K562 (cell line): ENCODE data around the gene FOXD3. TPM values are rescaled to one million over a fixed set of nuclear protein-coding genes. Genes with fewer than 3 reads are reported as not detected.

Experiments
- ATAC-seq: fragments of 200-7000 bp; cut with Tn5 transposase; 3 replicates; pipeline ENCODE4 v1.9.1; 2020; ENCODE audit warnings: moderate library complexity
- BruUV-seq: library from RNA; stranded (reverse); fragments of 400-500 nt; replicated peaks from 2 replicates; lab custom pipeline; 2021; lab: Mats Ljungman, UMichigan
- CTCF ChIA-PET: fragments of 300-600 bp; formaldehyde crosslinking; extraction: SDS; loops from one replicate; lab custom pipeline; 2021; ENCODE audit warnings: low intra/inter-chr PET ratio; lab: Yijun Ruan, JAX
- POLR2A ChIA-PET: fragments of 300-600, 350-650 bp; sonication (Branson Sonifier 250); formaldehyde crosslinking; extraction: SDS; loops from one replicate; lab custom pipeline; 2021; ENCODE audit warnings: antibody characterized with exemption, inconsistent platforms; lab: Yijun Ruan, JAX
- DNase-seq, 4 experiments: peaks; one replicate each; pipeline versions ENCODE4 v3.0.0 to v3.0.0-alpha.2; 2011 to 2018; ENCODE audit warnings: low spot score in 3 of 4, mixed read lengths in 3 of 4; ENCODE audit errors: extremely low read depth in 1 of 4
- FAIRE-seq: peaks from 2 replicates; lab custom pipeline; 2011; peaks lifted over from hg19 to GRCh38; lab: Jason Lieb, UNC
- H2AFZ ChIP-seq: 2 replicates; pipeline ENCODE4 v1.6.0; 2011; ENCODE audit warnings: low read depth, low read length, control low read depth, inconsistent platforms
- H3K27ac ChIP-seq: fragments of 200-600 bp; 3 replicates; pipeline ENCODE4 v1.8.0; 2011; ENCODE audit warnings: low read depth, mild to moderate bottlenecking, control low read depth, inconsistent platforms, low read length, moderate library complexity, mixed read lengths; ENCODE audit errors: extremely low read depth
- H3K27me3 ChIP-seq, 2 experiments: fragments of 300-600 bp in 1 of 2; 2 replicates in 1 of 2; 3 replicates in 1 of 2; pipeline versions ENCODE4 v1.6.0 to v1.8.0; 2011; ENCODE audit warnings: inconsistent platforms in 2 of 2, low read length in 2 of 2, mild to moderate bottlenecking in 1 of 2, mixed read lengths in 1 of 2, moderate library complexity in 1 of 2; ENCODE audit not compliant: control insufficient read depth in 2 of 2, insufficient read depth in 2 of 2
- H3K36me3 ChIP-seq: fragments of 300-600 bp; 3 replicates; pipeline ENCODE4 v1.8.0; 2011; ENCODE audit warnings: mild to moderate bottlenecking, low read length, inconsistent platforms; ENCODE audit not compliant: control insufficient read depth, insufficient read depth
- H3K4me1 ChIP-seq, 2 experiments: fragments of 200-600 bp in 1 of 2; replicated peaks in 1 of 2; 2 replicates in 1 of 2; 3 replicates in 1 of 2; pipeline versions ENCODE4 v1.5.1 to v1.8.0; 2011; ENCODE audit warnings: inconsistent platforms in 2 of 2, low read length in 2 of 2, mild to moderate bottlenecking in 1 of 2, mixed read lengths in 1 of 2, moderate library complexity in 1 of 2; ENCODE audit not compliant: control insufficient read depth in 2 of 2, insufficient read depth in 2 of 2
- H3K4me2 ChIP-seq: 2 replicates; pipeline ENCODE4 v1.6.1; 2011; ENCODE audit warnings: low read length, control low read depth, inconsistent platforms, mixed read lengths; ENCODE audit not compliant: insufficient read depth
- H3K4me3 ChIP-seq: fragments of 200-600 bp; sonication (generic), shearing (Covaris generic); 2 replicates; pipeline ENCODE4 v1.5.1; 2016; ENCODE audit warnings: control low read depth, inconsistent platforms
- H3K79me2 ChIP-seq: fragments of 200-600 bp; 3 replicates; pipeline ENCODE4 v1.8.0; 2011; ENCODE audit warnings: low read length, inconsistent platforms; ENCODE audit not compliant: control insufficient read depth, insufficient read depth
- H3K9ac ChIP-seq, 2 experiments: 2 replicates each; pipeline versions ENCODE4 v1.6.0 to v1.6.1; 2011; ENCODE audit warnings: low read depth in 2 of 2, low read length in 2 of 2, control low read depth in 1 of 2, inconsistent platforms in 1 of 2, mild to moderate bottlenecking in 1 of 2, mixed read lengths in 1 of 2; ENCODE audit not compliant: insufficient read depth in 1 of 2
- H3K9me1 ChIP-seq: one replicate; pipeline ENCODE4 v1.6.0; 2011; ENCODE audit warnings: inconsistent platforms, mild to moderate bottlenecking, low read length, moderate library complexity; ENCODE audit not compliant: control insufficient read depth, insufficient read depth
- H3K9me3 ChIP-seq: replicated peaks from 2 replicates; pipeline ENCODE4 v1.5.1; 2011; ENCODE audit warnings: low read depth, low read length, inconsistent platforms; ENCODE audit not compliant: control insufficient read depth, insufficient read depth
- H4K20me1 ChIP-seq: replicated peaks from 2 replicates; pipeline ENCODE4 v1.6.1; 2011; ENCODE audit warnings: low read length, inconsistent platforms, mixed read lengths; ENCODE audit not compliant: control insufficient read depth, insufficient read depth
- FOXJ3 ChIP-seq: sonication (generic); formaldehyde crosslinking; IDR thresholded peaks from 2 replicates; pipeline ENCODE4 v1.4.0; 2020; ENCODE audit warnings: mild to moderate bottlenecking, missing genetic modification reagents
- MIER1 ChIP-seq: fragments of 450-650 bp; IDR thresholded peaks from 2 replicates; pipeline ENCODE4 v1.6.1; 2016; ENCODE audit warnings: antibody characterized with exemption, mild to moderate bottlenecking, low read depth
- RUNX1 ChIP-seq: sonication (generic); IDR thresholded peaks from 2 replicates; pipeline ENCODE4 v1.6.1; 2016; ENCODE audit warnings: antibody characterized with exemption, low read depth
- SMAD3 ChIP-seq: fragments of 450-650 bp; formaldehyde crosslinking; conservative IDR thresholded peaks from 2 replicates; pipeline ENCODE4 v1.4.0; 2020; ENCODE audit warnings: mild to moderate bottlenecking
- SMC3 ChIP-seq: conservative IDR thresholded peaks from 2 replicates; pipeline ENCODE4 v1.6.1; 2011; ENCODE audit warnings: low read depth, low read length, improper control_type of control experiment; ENCODE audit not compliant: insufficient read depth
- ZC3H8 ChIP-seq: fragments of 450-650 bp; IDR thresholded peaks from 2 replicates; pipeline ENCODE4 v1.6.1; 2017
- ZNF41 ChIP-seq: fragments of 250-450 bp; sonication (Bioruptor Pico); conservative IDR thresholded peaks from 2 replicates; pipeline ENCODE4 v1.4.0; 2020; ENCODE audit warnings: mild to moderate bottlenecking
- WGBS: fragments of 100-300 bp; shearing (Covaris generic); methylation state at CpG from one replicate; pipeline ENCODE4 v1.1.6; 2016; ENCODE audit warnings: low coverage, mixed read lengths; ENCODE audit not compliant: insufficient coverage; ENCODE audit errors: missing lambda C conversion rate; 5-methylcytosine and 5-hydroxymethylcytosine counted together
- in situ Hi-C: fragments of 300-500 bp; cut with MboI; formaldehyde crosslinking; loops from 4 replicates; pipeline ENCODE4 v1.15.0; 2018; ENCODE audit warnings: inconsistent platforms, mixed read lengths
- intact Hi-C: fragments of 100-400 bp; cut with micrococcal nuclease; formaldehyde crosslinking; loops from 2 replicates; pipeline ENCODE4 v1.14.2; 2022
- polyA plus RNA-seq, 8 experiments: library from polyadenylated mRNA; depleted of rRNA in 4 of 8; stranded (reverse) in 5 of 8; unstranded in 3 of 8; fragments of >200 nt; fragmentation: Nextera tagmentation in 2 of 8; fragmentation: Illumina TruSeq in 1 of 8; extraction: Ambion mirVana in 2 of 8; extraction: Trizol in 1 of 8; gene quantifications; 2 replicates each; pipeline versions ENCODE4 v1.2.1 to v1.2.3, GENCODE V29; 2011 to 2014; ENCODE audit warnings: inconsistent platforms in 1 of 8, missing spikeins in 1 of 8
- total RNA-seq, 7 experiments: library from RNA; depleted of rRNA in 6 of 7; stranded (reverse); fragments of >200 nt in 6 of 7; fragmentation: Illumina TruSeq in 2 of 7; extraction: Trizol in 2 of 7; gene quantifications; 2 replicates each; pipeline versions ENCODE4 v1.2.1 to v1.2.3, GENCODE V29; 2011 to 2021; ENCODE audit warnings: low replicate concordance in 1 of 7
- TF ChIP-seq, protein P1 (sequence below): fragments of 450-650 bp; conservative IDR thresholded peaks from 2 replicates; pipeline ENCODE4 v1.6.1; 2016; ENCODE audit warnings: missing genetic modification characterization, low read depth, mild to moderate bottlenecking, missing compliant biosample characterization, moderate library complexity

Gene FOXD3
- total and polyA plus RNA-seq, 9 of the 15 experiments (the other 6 are each of a cell fraction or from before 2014, with no cell fraction given), result 0.06 to 0.45 (median 0.10) TPM; not detected in 2

DNA sequence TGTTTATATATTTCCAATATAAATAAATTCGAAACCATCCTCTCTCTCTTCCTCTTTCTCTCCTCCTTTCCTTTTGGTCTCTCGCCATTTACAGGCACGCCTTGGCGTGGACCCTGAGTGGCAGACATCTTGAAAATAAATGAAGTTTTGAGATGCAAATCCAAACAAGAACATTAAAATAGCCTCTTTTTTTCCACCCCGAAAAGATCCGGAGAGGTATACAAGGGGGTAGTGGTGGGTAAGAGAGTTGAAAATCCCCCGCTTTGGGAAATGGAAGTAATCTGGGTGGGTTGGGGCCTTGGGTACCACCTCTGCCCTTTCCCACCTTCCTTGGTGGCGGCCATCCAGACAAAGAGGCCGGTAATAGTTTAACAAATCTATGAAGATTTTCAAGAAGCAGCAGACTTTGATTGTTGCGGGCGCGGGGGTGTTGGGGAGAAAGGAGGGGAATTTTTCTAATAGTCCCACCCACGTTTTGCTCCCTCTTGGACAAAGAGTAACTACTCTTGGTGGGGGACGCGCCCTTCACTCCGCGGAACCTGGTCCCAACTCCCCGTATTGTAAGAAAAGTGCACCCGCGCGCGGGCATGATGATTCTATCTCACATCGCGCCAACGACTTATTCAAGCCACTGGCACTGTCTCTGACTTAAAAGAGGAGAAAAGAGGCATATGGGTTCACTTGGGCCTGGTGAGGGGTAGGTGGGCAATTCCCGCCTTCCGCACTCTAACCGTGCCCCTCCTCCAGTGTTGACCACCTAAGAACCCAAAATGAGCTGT is 4.0 kb upstream of the FOXD3 start:
- no peaks in the 10 kb centered on the region for H3K9me1 ChIP-seq
- no peaks in the 10 kb centered on the region for H3K9me3 ChIP-seq
- no peak overlapping the region for H3K4me3 ChIP-seq
- peaks cover 0 to 8% of the 10 kb centered on the region in 2 experiments; a peak in 2 of 5 replicates for H3K27me3 ChIP-seq
- 77% methylated on average over 24 of the region's 28 CpGs for WGBS
- no peaks in the 10 kb centered on the region for H3K79me2 ChIP-seq
- BruUV-seq, result no TSS peak
- in situ Hi-C loops, result loop anchor here (5.0 kb wide), 1 partner anchor 124 kb away; no protein-coding TSS in a partner anchor
- H2AFZ ChIP-seq, result peak overlapping the region; percentile 77; the same call in 1 of the 2 replicates
- ChIA-PET POLR2A (interaction anchor here (1.0 kb wide), 1 partner anchor 9 kb away, joined by 3 read pairs; no protein-coding TSS in a partner anchor), CTCF (no interaction called here)
- DNase-seq (no peak), ATAC-seq (no peak), FAIRE-seq (no peak)
- intact Hi-C loops, result loop anchor here (5.0 kb wide), 1 partner anchor 219 kb away; no protein-coding TSS in a partner anchor
- no peak overlapping the region for H3K27ac ChIP-seq
- TF ChIP-seq FOXJ3 (no peak), ZNF41 (CRISPR knock-in tag) (no peak), RUNX1 (no peak), SMC3 (no peak), SMAD3 (CRISPR knock-in tag) (no peak), ZC3H8 (no peak), MIER1 (no peak)
- TF ChIP-seq, protein P1, sequence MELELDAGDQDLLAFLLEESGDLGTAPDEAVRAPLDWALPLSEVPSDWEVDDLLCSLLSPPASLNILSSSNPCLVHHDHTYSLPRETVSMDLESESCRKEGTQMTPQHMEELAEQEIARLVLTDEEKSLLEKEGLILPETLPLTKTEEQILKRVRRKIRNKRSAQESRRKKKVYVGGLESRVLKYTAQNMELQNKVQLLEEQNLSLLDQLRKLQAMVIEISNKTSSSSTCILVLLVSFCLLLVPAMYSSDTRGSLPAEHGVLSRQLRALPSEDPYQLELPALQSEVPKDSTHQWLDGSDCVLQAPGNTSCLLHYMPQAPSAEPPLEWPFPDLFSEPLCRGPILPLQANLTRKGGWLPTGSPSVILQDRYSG, result no peak
- no peaks in the 10 kb centered on the region for H4K20me1 ChIP-seq
- no peaks in the 10 kb centered on the region for H3K36me3 ChIP-seq
- peaks cover 4 to 32% of the 10 kb centered on the region in 2 experiments; a peak in 4 of 5 replicates for H3K4me1 ChIP-seq
- H3K9ac ChIP-seq, result no peak overlapping the region
- H3K4me2 ChIP-seq, result no peak overlapping the region
